Cortex of kidney (tissue), 1 donor: ENCODE measurements around the gene MCF2L.
"Not testable (repeated sequence)": the region's sequence is repeated elsewhere in the genome, so short reads cannot be mapped to it uniquely, and the experiment has no call there.

Experiments
- DNase-seq: peaks from one replicate; lab custom pipeline; 2025; lab: John Stamatoyannopoulos, UW

MCF2L gene

DNA sequence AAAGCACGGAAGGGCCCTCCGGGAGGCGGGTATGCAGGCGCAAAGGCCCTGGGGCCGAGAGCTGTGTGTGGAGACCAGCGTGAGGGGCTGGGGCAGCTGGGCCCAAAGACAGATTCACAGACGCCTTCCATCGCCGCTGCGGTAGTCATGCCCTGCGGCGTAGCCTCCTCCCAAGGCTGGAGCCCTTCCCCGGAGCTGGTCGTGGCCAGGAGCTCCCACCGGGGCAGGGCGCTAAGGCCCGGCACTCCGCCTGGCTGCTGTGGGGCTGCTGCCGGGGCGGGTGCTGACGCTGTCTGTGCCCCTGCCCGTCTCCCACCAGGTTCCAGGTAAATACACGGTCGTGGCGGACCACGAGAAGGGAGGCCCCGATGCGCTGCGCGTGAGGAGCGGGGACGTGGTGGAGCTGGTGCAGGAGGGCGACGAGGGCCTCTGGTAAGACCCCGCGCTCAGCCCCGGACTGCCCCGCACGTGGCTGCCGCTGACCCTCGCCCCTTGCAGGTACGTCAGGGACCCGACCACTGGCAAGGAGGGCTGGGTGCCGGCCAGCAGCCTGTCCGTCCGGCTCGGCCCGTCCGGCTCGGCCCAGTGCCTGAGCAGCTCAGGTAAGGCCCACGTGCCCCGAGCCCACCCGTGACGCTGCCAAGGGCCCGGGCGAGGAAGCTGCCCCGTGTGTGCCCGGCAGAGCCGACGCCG is 127.2 kb downstream of the MCF2L start:
- DNase-seq, result no peak

DNA sequence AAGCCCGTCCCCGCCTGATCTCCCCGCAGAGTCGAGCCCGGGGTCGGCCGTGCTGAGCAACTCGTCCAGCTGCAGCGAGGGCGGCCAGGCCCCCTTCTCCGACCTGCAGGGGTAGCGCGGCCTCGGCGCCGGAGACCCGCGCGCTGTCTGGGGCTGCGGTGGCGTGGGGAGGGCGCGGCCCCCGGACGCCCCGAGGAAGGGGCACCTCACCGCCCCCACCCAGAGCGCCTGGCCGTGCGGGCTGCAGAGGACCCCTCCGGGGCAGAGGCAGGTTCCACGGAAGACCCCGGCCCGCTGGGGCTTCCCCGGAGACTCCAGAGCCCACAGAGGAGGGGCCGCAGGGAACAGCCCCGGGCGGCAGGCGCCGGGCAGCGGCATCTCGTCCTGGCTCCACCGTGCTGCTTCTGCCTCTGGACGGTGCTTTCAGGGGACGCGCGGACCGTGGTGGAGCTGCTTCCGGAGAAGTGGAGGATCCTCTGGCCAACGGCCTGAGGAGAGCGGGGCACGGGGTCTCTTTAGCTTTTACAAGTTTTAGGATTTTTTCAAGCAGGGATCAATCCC is 127.8 kb downstream of the MCF2L start:
- DNase-seq, result no peak

- DNase-seq, result no peak
Observed at GRCh38 chr13:113097651-113098050, 128.6 kb downstream of the MCF2L start.

- DNase-seq, result no peak
Observed at GRCh38 chr13:113098162-113098732, 129.2 kb downstream of the MCF2L start.

GRCh38 chr13:113099142-113099541 is 130.1 kb downstream of the MCF2L start:
- DNase-seq, result no peak

GRCh38 chr13:113102302-113102701 is 133.3 kb downstream of the MCF2L start:
- DNase-seq, result not testable (repeated sequence)

DNA sequence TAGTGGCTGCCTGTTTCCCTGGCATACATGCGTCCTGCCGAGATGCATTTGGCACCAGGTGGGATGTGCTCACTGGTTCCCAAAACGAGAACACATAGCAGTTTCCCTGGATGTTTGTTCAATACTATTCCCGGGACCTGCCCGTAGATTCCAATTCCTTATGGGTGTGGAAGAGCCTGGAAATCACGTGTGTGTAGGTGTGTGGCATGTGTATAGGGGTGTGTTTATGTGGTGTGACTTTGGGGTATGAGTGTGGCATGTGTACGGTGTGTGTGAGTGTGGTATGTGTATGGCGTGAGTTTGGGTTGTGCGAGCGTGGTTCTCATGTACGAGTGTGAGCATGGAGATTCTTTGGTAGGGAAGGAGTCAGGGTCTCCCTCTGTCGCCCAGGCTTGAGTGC is 133.7 kb downstream of the MCF2L start:
- DNase-seq, result no peak

DNA sequence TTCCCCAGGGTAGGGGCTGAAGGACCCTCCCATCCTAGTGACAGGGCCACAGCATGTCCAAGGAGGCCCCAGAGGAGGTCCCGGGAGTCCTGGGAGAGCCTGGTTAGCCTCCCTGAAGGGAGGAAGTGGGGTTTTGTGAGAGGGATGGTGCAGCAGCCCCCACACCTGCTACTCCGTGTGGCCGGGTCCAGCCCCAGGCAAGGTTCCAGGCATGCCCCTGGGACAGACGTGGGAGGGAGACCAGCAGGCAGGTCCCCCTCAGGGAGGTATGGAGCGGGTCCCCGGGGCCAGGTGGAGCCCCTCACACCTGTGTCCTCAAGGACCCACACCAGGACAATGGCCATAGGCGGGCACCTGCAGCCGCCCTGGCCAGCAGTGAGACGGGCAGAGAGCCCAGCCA is 134.6 kb downstream of the MCF2L start:
- no peak for DNase-seq

- no peak for DNase-seq
Observed at GRCh38 chr13:113105032-113105920, 136.3 kb downstream of the MCF2L start, which contains the start of gene F7. TSS of gene F7 (plus strand) at chr13:113105791. CDS start at chr13:113105842, 51 bp downstream.

- no peak for DNase-seq
Observed at GRCh38 chr13:113105921-113106452, 137.0 kb downstream of the MCF2L start.

- no peak for DNase-seq
Observed at GRCh38 chr13:113106711-113107351, 137.8 kb downstream of the MCF2L start.

DNA sequence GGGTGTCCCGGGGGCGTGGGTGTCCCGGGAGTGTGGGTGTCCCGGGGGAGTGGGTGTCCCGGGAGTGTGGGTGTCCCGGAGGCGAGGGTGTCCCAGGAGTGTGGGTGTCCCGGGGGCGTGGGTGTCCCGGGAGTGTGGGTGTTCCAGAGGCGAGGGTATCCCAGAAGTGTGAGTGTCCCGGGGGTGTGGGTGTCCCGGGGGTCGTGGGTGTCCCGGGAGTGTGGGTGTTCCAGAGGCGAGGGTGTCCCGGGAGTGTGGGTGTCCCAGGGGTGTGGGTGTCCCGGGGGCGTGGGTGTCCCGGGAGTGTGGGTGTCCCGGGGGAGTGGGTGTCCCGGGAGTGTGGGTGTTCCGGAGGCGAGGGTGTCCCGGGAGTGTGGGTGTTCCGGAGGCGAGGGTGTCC is 139.5 kb downstream of the MCF2L start:
- not testable (repeated sequence) for DNase-seq

DNA sequence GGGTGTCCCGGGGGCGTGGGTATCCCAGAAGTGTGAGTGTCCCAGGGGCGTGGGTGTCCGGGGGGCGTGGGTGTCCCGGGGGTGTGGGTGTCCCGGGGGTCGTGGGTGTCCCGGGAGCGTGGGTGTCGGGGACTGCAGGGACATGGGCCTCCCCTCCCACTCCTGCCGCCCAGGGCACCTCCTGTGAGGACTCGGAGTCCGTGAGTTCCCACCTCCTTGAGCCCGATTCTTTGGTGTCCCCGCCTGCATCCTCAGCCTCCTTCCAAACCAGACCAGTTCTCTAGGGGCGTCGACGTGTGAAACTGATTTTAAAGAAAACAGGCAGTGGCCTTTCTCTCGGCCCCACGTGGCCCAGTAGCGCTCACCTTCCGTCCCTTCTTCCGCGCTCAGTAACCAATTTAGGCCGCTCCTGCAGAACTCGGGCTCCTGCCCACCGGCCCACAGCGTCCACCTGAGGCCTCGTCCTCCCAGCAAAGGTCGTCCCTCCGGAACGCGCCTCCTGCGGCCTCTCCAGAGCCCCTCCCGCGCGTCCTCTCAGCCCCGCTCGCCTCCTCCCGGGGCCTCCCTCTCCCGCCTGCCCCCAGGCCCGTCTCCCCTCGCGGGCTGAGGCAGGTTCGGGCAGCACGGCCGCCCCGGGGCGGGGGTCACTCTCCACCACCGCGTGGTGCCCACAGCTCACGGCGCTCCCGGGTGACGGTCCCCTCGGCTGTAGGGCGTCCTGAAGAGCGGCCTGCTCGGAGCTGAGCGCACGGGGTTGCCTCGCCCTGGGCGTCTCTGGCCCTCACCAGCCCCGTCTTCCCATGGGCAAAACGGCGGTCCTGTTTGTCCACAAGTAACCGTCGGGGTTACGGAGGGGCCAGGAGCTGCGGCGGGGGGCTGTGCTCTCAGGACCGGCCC is 140.4 kb downstream of the MCF2L start:
- DNase-seq, result no peak

DNA sequence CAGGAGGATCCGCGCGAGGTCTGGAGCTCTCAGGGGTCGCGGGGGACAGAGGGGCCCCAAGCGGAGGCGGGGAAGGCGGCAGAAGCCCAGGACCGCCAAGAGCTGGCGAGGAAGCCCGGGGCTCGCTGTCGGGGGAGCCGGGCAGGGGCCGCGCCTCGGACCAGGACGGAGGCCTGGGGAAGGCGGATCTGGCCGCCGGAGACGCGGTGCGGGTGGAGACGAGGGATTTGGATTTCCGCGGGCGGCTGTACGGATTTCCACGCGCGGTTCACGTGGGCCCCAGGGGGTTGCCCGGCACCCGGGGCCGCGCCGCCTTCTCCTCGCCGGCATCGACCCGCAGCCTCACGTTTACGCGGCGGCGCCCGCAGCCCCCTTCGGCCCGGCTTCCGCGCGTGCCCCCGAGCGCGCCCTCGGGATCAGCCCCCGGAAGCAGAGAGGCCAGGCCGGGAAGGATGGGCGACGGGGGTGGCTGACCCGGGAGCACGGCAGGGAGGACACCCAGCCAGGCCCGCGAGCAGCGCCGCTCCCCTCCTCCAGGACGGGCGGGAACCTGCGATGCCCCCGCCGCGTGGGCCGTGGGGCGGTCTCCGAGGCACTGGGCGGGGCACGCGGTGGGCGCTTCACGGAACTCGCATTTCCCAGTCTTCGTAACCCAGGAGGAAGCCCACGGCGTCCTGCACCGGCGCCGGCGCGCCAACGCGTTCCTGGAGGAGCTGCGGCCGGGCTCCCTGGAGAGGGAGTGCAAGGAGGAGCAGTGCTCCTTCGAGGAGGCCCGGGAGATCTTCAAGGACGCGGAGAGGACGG is 141.2 kb downstream of the MCF2L start:
- DNase-seq, result no peak

GRCh38 chr13:113110852-113111315 is 141.9 kb downstream of the MCF2L start:
- no peak for DNase-seq

GRCh38 chr13:113111821-113112220 is 142.8 kb downstream of the MCF2L start:
- not testable (repeated sequence) for DNase-seq

GRCh38 chr13:113112475-113112874 is 143.5 kb downstream of the MCF2L start:
- DNase-seq, result not testable (repeated sequence)

DNA sequence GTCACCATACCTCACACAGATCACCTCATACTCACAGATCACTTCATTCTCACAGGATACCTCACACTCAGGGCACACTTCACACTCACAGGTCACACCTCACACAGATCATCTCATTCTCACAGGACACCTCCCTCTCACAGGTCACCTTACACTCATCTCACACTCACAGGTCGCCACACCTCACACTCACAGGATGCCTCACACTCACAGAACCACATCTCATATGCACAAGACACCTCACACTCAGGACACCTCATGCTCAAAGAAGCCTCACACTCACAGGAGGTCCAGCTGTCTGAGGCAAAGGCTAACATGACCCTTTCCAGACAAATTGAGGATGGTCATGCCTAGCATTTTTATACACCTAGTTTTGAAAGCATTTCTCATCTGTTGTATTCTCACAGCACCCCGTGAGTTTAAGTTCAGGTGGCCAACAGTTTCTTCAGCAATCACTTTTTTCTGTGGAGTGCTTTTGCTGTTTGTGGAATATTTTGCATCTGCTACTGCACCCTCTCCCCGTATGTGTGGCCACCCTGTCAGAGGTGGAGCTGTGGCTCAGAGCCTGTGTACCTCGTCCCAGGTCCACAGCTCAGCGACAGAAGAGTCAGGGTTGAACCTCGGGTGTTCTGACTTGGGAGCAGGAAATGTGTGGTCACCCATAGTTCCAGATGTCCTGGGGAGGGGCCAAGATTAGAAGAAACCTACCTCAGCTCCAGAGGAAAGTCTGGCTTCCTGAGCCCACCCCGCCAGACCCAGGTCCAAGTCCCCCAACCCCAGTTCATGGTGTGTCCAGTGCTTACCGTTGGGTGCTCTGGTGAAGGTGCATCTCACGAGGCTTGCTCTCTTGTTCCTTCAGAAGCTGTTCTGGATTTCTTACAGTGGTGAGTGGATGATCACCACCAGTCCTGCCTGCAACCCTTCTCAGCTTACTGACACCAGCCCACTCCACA is 144.2 kb downstream of the MCF2L start:
- DNase-seq, result no peak
